Neural progenitor cell (in vitro differentiated cells): Measurements from ENCODE around the gene PKD1L1.

Experiments used
- EZH2 ChIP-seq: fragments of 200-600 bp; sonication (generic); IDR thresholded peaks from 2 replicates; pipeline ENCODE4 v1.6.1; 2017; ENCODE audit warnings: antibody characterized with exemption, mild to moderate bottlenecking, moderate library complexity
- TF ChIP-seq, protein P1 (sequence below): fragments of 200-600 bp; sonication (generic); IDR thresholded peaks from 2 replicates; pipeline ENCODE4 v1.5.1; 2017; ENCODE audit warnings: antibody characterized with exemption, mild to moderate bottlenecking

DNA sequence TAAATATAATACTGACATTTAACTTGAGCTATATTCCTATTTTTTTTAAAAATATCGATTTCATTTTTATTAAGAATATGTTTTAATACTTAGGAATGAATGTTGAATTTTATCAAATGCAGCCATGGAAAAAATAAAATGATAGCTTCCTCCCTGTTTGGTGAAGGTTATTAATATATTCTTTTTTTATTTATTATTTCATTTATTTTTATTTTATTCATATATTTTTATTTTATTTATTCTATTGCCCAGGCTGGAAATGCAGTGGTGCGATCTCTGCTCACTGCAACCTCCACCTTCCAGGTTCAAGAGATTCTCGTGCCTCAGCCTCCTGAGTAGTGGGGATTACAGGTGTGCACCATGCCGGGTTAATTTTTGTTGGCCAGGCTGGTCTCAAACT is 160.2 kb downstream of the PKD1L1 start:
- no peak for TF ChIP-seq EZH2
- TF ChIP-seq, protein P1, sequence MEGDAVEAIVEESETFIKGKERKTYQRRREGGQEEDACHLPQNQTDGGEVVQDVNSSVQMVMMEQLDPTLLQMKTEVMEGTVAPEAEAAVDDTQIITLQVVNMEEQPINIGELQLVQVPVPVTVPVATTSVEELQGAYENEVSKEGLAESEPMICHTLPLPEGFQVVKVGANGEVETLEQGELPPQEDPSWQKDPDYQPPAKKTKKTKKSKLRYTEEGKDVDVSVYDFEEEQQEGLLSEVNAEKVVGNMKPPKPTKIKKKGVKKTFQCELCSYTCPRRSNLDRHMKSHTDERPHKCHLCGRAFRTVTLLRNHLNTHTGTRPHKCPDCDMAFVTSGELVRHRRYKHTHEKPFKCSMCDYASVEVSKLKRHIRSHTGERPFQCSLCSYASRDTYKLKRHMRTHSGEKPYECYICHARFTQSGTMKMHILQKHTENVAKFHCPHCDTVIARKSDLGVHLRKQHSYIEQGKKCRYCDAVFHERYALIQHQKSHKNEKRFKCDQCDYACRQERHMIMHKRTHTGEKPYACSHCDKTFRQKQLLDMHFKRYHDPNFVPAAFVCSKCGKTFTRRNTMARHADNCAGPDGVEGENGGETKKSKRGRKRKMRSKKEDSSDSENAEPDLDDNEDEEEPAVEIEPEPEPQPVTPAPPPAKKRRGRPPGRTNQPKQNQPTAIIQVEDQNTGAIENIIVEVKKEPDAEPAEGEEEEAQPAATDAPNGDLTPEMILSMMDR = no peak
